HG02623 (cell line): Measurements from ENCODE around the gene EPHA2.

ENCODE experiments used
- ATAC-seq: cut with Tn5 transposase; IDR thresholded peaks from one replicate; pipeline ENCODE4 v1.9.1; 2021; ENCODE audit warnings: moderate library complexity; ENCODE audit not compliant: unreplicated experiment

The EPHA2 gene

GRCh38 chr1:16076865-16077238, 79.0 kb downstream of the EPHA2 start:
- ATAC-seq, result no peak

GRCh38 chr1:16076031-16076864, 79.6 kb downstream of the EPHA2 start:
- ATAC-seq, result no peak

GRCh38 chr1:16075337-16076030, 80.4 kb downstream of the EPHA2 start:
- ATAC-seq, result no peak
